ENCODE results near the gene AZIN2. TPM values are rescaled to one million over a fixed set of nuclear protein-coding genes. Genes with fewer than 3 reads are reported as not detected.

Gene AZIN2
- total RNA-seq, 1 experiment from 2014 or later = 7.3 TPM

DNA sequence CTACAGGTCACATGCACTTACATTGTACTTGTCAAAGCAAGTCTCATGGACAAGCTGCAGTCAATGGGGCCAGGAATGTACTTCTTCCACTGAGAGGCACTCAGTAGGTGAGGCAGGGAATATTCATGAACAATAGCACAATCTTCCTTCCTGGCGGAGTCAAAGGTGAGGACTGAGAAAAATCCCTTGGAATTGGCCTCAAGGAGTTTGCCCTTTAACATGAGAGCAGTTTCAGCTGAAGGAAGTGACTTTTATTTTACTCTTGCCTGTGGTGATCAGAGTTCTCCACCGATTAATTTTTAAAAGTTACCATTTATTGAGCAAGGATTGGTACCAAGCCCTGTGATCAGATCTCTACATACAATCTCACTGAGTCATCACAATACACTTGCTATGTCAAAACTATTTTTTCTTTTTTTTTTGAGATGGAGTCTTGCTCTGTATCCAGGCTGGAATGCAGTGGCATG lies 33.1 kb upstream of the AZIN2 start:
- H3K27ac ChIP-seq = peak overlapping the region; percentile 64
- no peaks in the 10 kb centered on the region for H4K20me1 ChIP-seq (ENCODE audit: insufficient read depth)
- no peak for TF ChIP-seq CTCF (conservative IDR thresholded peaks at IDR 0.05)
- TF ChIP-seq EZH2 (IDR thresholded peaks at IDR 0.05; ENCODE audit: low read depth) = no peak
- H3K79me2 ChIP-seq (ENCODE audit: low read depth) = no peaks in the 10 kb centered on the region
- peak overlapping the region; percentile 51 for H3K4me2 ChIP-seq
- H3K4me1 ChIP-seq (replicated peaks; ENCODE audit: insufficient read depth) = peaks cover 33% of the 10 kb centered on the region
- no peak overlapping the region for H3K4me3 ChIP-seq
- intact Hi-C loops (cut with micrococcal nuclease; ENCODE audit: unreplicated experiment) = no loop called here
- ChIA-PET CTCF (no interaction called here), POLR2A (ENCODE audit: unreplicated experiment) (no interaction called here)
- H3K9me2 ChIP-seq (ENCODE audit: insufficient read depth) = no peaks in the 10 kb centered on the region
- H3K36me3 ChIP-seq (ENCODE audit: low read depth) = no peaks in the 10 kb centered on the region
- H3F3A ChIP-seq (ENCODE audit: insufficient read depth, low read depth) = peaks cover 37% of the 10 kb centered on the region
- BruUV-seq (replicated peaks) = no TSS peak
- DNase-seq = peak in 1 of 2 experiments; percentile 80
- H2AFZ ChIP-seq = no peak overlapping the region
- no peaks in the 10 kb centered on the region for H3K27me3 ChIP-seq (ENCODE audit: insufficient read depth, low read depth)
- H3K9me3 ChIP-seq (ENCODE audit: insufficient read depth, low read depth) = no peaks in the 10 kb centered on the region

DNA sequence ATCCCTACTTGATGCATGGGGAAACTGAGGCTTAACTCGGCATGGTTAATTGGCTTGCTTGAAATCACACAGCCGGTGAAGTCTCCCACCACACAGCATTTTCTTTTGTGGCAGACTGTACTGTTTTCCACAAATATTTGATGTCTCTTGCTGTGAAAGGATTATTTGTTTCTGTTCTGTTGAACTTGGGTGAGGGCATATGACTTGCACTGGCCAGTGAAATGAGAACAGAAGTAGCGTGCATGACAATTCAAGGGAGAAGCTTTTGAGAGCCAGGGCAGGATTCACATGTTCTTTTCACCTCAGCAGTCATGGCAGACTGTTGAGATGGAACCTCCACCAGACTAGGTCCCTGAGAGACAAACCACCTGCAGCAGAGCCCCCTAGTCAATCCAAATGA lies 32.5 kb upstream of the AZIN2 start:
- no TSS peak for BruUV-seq (replicated peaks)

DNA sequence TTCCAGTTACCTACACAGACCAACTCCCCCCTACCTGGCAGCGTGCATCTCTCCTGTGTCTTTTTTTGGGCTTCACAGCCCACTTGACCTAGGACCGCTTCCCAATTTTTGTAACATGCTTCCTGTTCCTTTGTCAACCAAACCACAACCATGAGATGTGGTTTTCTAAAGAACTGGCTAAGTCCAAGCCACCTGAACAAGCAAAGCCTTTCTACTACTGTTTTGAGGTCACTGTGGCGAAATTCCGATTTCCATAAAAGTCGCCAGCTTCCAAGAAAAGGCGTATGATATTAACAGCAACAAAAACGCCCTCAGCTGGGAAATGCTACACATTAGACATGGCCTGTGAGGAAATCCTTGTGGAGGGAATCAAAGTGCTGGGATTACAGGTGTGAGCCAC lies 31.6 kb upstream of the AZIN2 start:
- TF ChIP-seq CTCF (conservative IDR thresholded peaks at IDR 0.05) (no peak), EZH2 (IDR thresholded peaks at IDR 0.05; ENCODE audit: low read depth) (no peak)
- Histone ChIP-seq H3F3A (ENCODE audit: insufficient read depth, low read depth) (peaks cover 41% of the 10 kb centered on the region), H3K4me2 (peak overlapping the region; percentile 50; the same call in 1 of the 2 replicates), H3K4me3 (no peak overlapping the region), H2AFZ (no peak overlapping the region), H4K20me1 (ENCODE audit: insufficient read depth) (no peaks in the 10 kb centered on the region), H3K36me3 (ENCODE audit: low read depth) (no peaks in the 10 kb centered on the region), H3K4me1 (replicated peaks; ENCODE audit: insufficient read depth) (peaks cover 34% of the 10 kb centered on the region), H3K79me2 (ENCODE audit: low read depth) (no peaks in the 10 kb centered on the region), H3K9me3 (ENCODE audit: insufficient read depth, low read depth) (no peaks in the 10 kb centered on the region), H3K27me3 (ENCODE audit: insufficient read depth, low read depth) (no peaks in the 10 kb centered on the region), H3K9me2 (ENCODE audit: insufficient read depth) (no peaks in the 10 kb centered on the region), H3K27ac (peak overlapping the region; percentile 95)
- BruUV-seq (replicated peaks) = no TSS peak
- ChIA-PET CTCF (no interaction called here), POLR2A (ENCODE audit: unreplicated experiment) (no interaction called here)
- no peak for DNase-seq
- intact Hi-C loops (cut with micrococcal nuclease; ENCODE audit: unreplicated experiment) = no loop called here

More for the DNA sequence above, 32.5 kb upstream of the AZIN2 start:
- ChIA-PET CTCF (no interaction called here), POLR2A (ENCODE audit: unreplicated experiment) (no interaction called here)
- Histone ChIP-seq H3K27ac (peak overlapping the region; percentile 64), H3K36me3 (ENCODE audit: low read depth) (no peaks in the 10 kb centered on the region), H3F3A (ENCODE audit: insufficient read depth, low read depth) (peaks cover 37% of the 10 kb centered on the region), H4K20me1 (ENCODE audit: insufficient read depth) (no peaks in the 10 kb centered on the region), H3K27me3 (ENCODE audit: insufficient read depth, low read depth) (no peaks in the 10 kb centered on the region), H3K4me3 (no peak overlapping the region), H3K79me2 (ENCODE audit: low read depth) (no peaks in the 10 kb centered on the region), H3K9me2 (ENCODE audit: insufficient read depth) (no peaks in the 10 kb centered on the region), H2AFZ (no peak overlapping the region), H3K9me3 (ENCODE audit: insufficient read depth, low read depth) (no peaks in the 10 kb centered on the region), H3K4me1 (replicated peaks; ENCODE audit: insufficient read depth) (peaks cover 33% of the 10 kb centered on the region), H3K4me2 (peak overlapping the region; percentile 51)
- TF ChIP-seq EZH2 (IDR thresholded peaks at IDR 0.05; ENCODE audit: low read depth) = no peak
- TF ChIP-seq CTCF (conservative IDR thresholded peaks at IDR 0.05) = no peak
- DNase-seq = no peak
- intact Hi-C loops (cut with micrococcal nuclease; ENCODE audit: unreplicated experiment) = no loop called here

Measured in PC-9 (cell line).